GM06990 (cell line): ENCODE measurements around the gene GRIA1.
"Not testable (repeated sequence)": the region's sequence is repeated elsewhere in the genome, so short reads cannot be mapped to it uniquely, and the experiment has no call there.

Experiments used
- DNase-seq: peaks from one replicate; pipeline ENCODE4 v3.0.0-alpha.2; 2011; ENCODE audit not compliant: insufficient read length; ENCODE audit errors: extremely low read depth
- H3K27me3 ChIP-seq: replicated peaks from 2 replicates; pipeline ENCODE4 v1.6.0; 2011; ENCODE audit warnings: low read length; ENCODE audit not compliant: control insufficient read depth, insufficient read depth
- H3K36me3 ChIP-seq: 2 replicates; pipeline ENCODE4 v1.5.1; 2011; ENCODE audit warnings: low read length; ENCODE audit not compliant: control insufficient read depth, insufficient read depth
- H3K4me3 ChIP-seq: replicated peaks from 2 replicates; pipeline ENCODE4 v1.5.1; 2011; ENCODE audit warnings: low read depth, mild to moderate bottlenecking, control low read depth, low read length
- TF ChIP-seq, protein P1 (sequence below): IDR thresholded peaks from 2 replicates; pipeline ENCODE4 v1.5.1; 2011; ENCODE audit warnings: low read length, control low read depth, mild to moderate bottlenecking, inconsistent platforms; ENCODE audit not compliant: insufficient read depth, poor library complexity, severe bottlenecking

Gene GRIA1

DNA sequence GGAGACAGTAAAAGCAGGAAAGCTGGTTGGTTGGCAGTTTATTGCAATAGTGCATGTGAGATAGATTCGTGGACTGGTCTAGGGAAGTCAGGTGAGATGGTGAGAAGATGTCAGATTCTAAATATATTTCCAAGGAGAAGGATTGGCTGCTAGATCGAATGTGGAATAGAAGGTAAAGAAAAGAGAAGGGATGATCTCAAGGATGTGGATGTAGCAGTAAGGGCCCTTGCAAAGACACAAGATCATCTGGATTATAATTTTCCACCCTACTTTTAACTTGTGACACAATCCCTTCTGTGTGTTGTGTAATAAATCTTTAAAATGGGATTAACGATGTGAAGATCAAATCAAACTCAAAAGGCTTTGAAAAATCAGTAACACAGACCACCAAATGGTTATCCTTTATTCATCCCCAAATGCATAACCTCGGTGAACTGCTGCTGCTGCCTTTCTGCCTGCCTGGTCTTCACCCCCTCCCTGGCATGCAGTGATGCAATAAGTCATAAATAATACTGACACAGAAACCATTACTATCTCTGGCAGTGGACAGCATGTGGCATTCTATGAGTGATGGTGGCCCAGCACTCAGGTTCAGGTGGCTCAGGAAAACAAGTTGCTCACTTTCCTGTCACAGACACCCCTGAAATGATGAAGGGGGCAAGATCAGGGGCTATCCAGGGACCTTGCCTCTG, 369.9 kb downstream of the GRIA1 start:
- H3K36me3 ChIP-seq, result no peaks in the 10 kb centered on the region
- TF ChIP-seq, protein P1, sequence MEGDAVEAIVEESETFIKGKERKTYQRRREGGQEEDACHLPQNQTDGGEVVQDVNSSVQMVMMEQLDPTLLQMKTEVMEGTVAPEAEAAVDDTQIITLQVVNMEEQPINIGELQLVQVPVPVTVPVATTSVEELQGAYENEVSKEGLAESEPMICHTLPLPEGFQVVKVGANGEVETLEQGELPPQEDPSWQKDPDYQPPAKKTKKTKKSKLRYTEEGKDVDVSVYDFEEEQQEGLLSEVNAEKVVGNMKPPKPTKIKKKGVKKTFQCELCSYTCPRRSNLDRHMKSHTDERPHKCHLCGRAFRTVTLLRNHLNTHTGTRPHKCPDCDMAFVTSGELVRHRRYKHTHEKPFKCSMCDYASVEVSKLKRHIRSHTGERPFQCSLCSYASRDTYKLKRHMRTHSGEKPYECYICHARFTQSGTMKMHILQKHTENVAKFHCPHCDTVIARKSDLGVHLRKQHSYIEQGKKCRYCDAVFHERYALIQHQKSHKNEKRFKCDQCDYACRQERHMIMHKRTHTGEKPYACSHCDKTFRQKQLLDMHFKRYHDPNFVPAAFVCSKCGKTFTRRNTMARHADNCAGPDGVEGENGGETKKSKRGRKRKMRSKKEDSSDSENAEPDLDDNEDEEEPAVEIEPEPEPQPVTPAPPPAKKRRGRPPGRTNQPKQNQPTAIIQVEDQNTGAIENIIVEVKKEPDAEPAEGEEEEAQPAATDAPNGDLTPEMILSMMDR, result no peak
- H3K27me3 ChIP-seq, result no peaks in the 10 kb centered on the region
- H3K4me3 ChIP-seq, result no peak overlapping the region
- DNase-seq, result no peak

DNA sequence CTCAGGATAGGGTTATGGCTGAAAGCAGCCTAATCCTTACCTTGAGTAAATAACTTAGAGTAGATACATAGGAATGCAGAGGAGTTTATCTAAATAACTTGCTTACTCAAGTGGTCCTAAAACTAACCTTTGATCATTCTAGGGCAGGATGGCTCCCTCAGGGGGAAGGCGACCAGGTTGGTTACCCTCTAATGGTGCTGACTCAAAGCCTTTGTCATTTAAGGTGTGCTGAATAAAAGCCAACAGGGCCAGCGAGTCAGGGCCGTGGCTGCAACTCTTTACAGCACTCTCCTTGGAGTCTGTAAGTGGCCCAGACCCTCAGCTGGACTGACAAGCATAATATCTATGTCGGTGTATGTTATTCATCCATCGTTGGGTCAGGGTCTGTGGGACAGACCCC, 372.4 kb downstream of the GRIA1 start:
- not testable (repeated sequence) for H3K27me3 ChIP-seq, H3K4me3 ChIP-seq, DNase-seq, H3K36me3 ChIP-seq
